Activated CD4-positive, alpha-beta T cell treated with anti-CD3 and anti-CD28 coated beads, Interleukin-2, amount 10 ng/mL, durations not matched to agents 24 days and 14 days (primary cell): ENCODE results near the gene TRABD2B. TPM values are rescaled to one million over a fixed set of nuclear protein-coding genes. Genes with fewer than 3 reads are reported as not detected.

Experiments used
- DNase-seq: peaks from one replicate; pipeline ENCODE4 v3.0.0; 2022
- H3K27ac Mint-ChIP-seq: one replicate; pipeline ENCODE4 v1.8.0; 2022; ENCODE audit warnings: mild to moderate bottlenecking, mixed read lengths
- H3K27me3 Mint-ChIP-seq: one replicate; pipeline ENCODE4 v1.8.0; 2022; ENCODE audit warnings: mixed read lengths
- H3K36me3 Mint-ChIP-seq: one replicate; pipeline ENCODE4 v1.8.0; 2022; ENCODE audit warnings: low read depth, mild to moderate bottlenecking, mixed read lengths
- H3K4me1 Mint-ChIP-seq: one replicate; pipeline ENCODE4 v1.8.0; 2021; ENCODE audit warnings: mixed read lengths
- H3K4me3 Mint-ChIP-seq: one replicate; pipeline ENCODE4 v1.8.0; 2022; ENCODE audit warnings: mild to moderate bottlenecking, moderate library complexity, mixed read lengths
- H3K9me3 Mint-ChIP-seq: one replicate; pipeline ENCODE4 v1.8.0; 2021; ENCODE audit warnings: mixed read lengths
- intact Hi-C: fragments of 100-400 bp; cut with micrococcal nuclease; formaldehyde crosslinking; loops from one replicate; pipeline ENCODE4 v1.15.1; 2023
- total RNA-seq: library from RNA; stranded (reverse); gene quantifications from 2 replicates; pipeline ENCODE4 v1.2.3, GENCODE V29; 2022

Gene TRABD2B
- total RNA-seq, 1 donor from 2014 or later: not detected

- Mint-ChIP-seq H3K36me3 (no peaks in the 10 kb centered on the region), H3K27ac (no peak overlapping the region), H3K9me3 (no peaks in the 10 kb centered on the region), H3K4me1 (no peaks in the 10 kb centered on the region), H3K4me3 (no peak overlapping the region), H3K27me3 (no peaks in the 10 kb centered on the region)
- DNase-seq: no peak
- intact Hi-C loops: no loop called here
Measured at GRCh38 chr1:48006264-48006663, 9.1 kb upstream of the TRABD2B start.

DNA sequence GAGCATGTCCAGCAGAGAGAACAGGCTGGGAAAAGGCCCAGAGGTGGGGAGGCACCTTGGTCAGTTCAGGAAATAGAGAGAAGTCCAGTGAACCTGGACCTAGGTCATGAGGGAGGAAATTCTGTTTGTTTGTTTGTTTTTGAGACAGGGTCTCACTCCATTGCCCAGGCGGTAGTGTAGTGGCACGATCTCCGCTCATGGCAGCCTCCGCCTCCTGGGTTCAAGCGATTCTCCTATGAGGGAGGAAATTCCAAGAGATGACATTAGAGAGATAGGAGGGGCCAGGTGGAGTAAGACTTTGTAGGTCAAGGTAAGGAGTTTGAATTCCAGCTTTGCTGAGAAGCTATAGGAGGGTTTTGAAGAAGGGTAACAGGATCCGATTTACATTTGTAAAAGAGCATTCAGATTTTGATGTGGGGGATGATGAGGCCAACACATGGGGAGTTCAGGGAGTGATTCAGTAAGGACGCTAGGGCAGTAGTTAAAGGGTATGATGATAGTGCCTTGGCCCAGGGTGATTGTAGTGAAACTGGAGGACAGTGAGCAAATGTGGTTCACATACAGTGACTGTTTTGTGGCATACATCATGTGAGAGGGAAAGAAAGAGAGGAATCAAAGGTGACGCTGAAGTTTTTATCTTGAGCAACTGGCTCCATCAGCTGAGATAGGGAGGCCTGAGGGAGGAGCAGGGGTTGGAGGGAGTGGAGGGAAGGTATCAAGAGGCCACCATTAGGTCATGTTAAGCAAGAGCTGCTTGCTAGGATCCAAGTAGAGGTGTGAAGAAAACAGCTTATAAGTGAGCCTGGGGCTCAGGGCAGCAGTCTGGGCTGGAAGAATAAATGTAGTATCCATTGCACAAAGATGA is 8.3 kb upstream of the TRABD2B start:
- Mint-ChIP-seq H3K4me3 (no peak overlapping the region), H3K36me3 (no peaks in the 10 kb centered on the region), H3K9me3 (no peaks in the 10 kb centered on the region), H3K27me3 (no peaks in the 10 kb centered on the region), H3K4me1 (no peaks in the 10 kb centered on the region), H3K27ac (no peak overlapping the region)
- no peak for DNase-seq
- intact Hi-C loops: no loop called here

DNA sequence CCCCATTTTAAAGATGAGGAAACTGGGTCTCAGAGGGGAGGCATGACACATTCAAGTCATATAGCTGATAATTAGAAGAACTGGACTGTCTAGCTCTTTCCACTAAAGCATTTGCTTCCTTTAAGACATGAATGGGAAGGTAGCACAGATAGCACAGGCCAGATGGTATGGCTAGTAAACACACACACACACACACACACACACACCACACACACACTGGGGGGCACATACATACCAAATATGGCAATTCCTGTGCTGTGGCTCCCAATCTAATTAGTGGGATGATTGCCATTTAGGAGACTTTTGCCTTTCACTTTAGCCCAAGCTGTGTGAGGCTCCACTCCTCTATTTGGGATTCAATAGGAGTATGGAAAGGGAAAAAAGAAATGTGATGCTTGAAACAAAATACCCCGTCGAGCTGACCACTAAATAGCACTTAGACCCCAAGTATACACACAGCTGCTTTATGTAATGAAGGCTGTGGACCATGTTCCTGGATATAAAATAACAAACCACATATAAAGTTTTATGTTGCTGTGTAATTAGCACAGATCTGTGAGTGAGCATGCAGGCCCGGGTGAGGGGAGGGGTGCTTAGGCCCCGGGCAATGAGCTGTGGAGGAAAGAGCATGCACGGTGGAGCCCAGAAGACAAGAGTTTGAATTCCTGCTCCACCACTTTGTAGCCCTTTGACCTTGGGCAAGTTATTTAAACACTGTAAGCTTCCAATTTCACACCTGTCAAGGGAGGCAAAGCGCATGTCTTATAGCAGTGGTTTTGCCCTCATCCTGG is 6.8 kb upstream of the TRABD2B start:
- peaks cover 5% of the 10 kb centered on the region for H3K27me3 Mint-ChIP-seq
- no peak overlapping the region for H3K4me3 Mint-ChIP-seq
- H3K36me3 Mint-ChIP-seq: no peaks in the 10 kb centered on the region
- no peaks in the 10 kb centered on the region for H3K4me1 Mint-ChIP-seq
- H3K9me3 Mint-ChIP-seq: no peaks in the 10 kb centered on the region
- DNase-seq: no peak
- H3K27ac Mint-ChIP-seq: no peak overlapping the region
- intact Hi-C loops: no loop called here

DNA sequence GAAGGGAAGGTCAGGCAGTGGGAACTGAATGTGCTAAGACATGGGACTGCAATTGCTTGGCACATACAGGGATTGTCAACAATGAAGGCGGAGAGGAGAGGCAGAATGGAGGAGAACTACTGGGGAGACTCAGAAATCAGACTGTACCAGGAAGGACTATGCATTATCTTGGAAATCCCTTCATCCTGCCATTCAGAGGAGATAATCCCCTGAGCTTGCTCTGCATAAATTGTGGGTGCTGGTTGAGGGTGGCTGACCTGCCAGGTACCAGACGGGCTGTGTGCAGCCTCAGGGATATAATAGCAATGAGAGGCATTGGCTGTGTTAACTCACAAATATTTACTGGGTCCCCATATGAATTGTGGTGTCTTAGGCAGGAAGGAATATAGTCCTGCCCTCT is 5.0 kb upstream of the TRABD2B start:
- Mint-ChIP-seq H3K27ac (no peak overlapping the region), H3K36me3 (no peaks in the 10 kb centered on the region), H3K27me3 (peaks cover 19% of the 10 kb centered on the region), H3K4me3 (no peak overlapping the region), H3K9me3 (no peaks in the 10 kb centered on the region), H3K4me1 (peaks cover 2% of the 10 kb centered on the region)
- intact Hi-C loops: no loop called here
- DNase-seq: no peak

GRCh38 chr1:48001696-48002095 is 4.5 kb upstream of the TRABD2B start:
- Mint-ChIP-seq H3K36me3 (no peaks in the 10 kb centered on the region), H3K27ac (no peak overlapping the region), H3K9me3 (no peaks in the 10 kb centered on the region), H3K4me3 (no peak overlapping the region), H3K4me1 (peaks cover 2% of the 10 kb centered on the region), H3K27me3 (peaks cover 19% of the 10 kb centered on the region)
- intact Hi-C loops: no loop called here
- no peak for DNase-seq

DNA sequence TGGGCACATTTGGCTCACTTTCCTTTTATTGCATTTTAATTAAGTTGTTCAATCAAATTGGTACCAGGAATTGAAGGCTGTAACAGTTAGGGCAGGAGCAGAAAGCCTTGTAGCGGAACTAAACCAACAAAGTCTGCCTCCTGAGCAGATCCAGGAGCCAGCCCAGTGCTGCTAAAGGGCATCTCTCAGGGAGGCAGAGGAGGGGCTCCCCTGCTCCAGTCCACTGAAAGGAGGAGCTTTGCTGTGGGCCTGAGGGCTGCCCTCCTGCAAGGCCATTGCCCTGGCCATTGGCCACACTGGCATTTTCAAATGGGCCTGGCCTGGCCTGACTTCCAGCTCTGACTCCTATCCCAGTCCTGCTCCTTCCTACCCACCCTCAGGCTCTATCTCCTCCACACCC is 3.7 kb upstream of the TRABD2B start:
- Mint-ChIP-seq H3K36me3 (no peaks in the 10 kb centered on the region), H3K9me3 (no peaks in the 10 kb centered on the region), H3K27me3 (peaks cover 24% of the 10 kb centered on the region), H3K27ac (no peak overlapping the region), H3K4me3 (no peak overlapping the region), H3K4me1 (peaks cover 2% of the 10 kb centered on the region)
- no peak for DNase-seq
- intact Hi-C loops: no loop called here

- H3K4me1 Mint-ChIP-seq: peaks cover 2% of the 10 kb centered on the region
- peaks cover 40% of the 10 kb centered on the region for H3K27me3 Mint-ChIP-seq
- DNase-seq: no peak
- H3K27ac Mint-ChIP-seq: no peak overlapping the region
- no peaks in the 10 kb centered on the region for H3K9me3 Mint-ChIP-seq
- intact Hi-C loops: no loop called here
- no peaks in the 10 kb centered on the region for H3K36me3 Mint-ChIP-seq
- no peak overlapping the region for H3K4me3 Mint-ChIP-seq
Measured at GRCh38 chr1:47999097-47999496, 1.9 kb upstream of the TRABD2B start.

DNA sequence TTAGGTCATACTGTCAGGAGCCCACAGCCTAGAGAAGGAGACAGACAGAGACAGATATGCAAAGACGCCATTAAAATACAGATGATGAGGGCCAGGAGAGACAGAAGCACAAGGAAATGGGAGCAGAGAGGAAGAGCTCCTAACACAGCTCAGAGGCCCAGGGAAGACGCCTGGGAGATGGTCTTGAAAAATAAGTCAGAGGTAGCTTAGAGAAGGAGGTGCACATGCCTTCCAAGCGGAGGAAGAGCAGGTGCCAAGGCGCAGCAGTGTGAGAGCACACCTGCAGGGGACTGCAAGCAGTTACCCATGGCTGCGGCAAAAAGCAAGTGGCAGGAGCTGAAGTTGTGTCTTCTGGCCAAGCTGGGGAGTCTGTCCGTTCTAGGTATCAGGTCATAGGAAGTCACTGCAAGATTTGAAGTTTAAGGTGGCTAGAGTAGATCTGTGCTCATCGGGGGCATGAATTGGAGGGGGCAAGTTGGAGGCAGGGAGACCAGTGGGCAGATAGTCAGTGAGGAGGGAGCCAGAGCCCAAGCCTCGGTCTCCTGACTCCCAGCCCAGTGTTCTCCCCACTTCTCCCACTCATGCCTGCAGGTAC is 1.3 kb upstream of the TRABD2B start:
- H3K4me1 Mint-ChIP-seq: peaks cover 2% of the 10 kb centered on the region
- no peaks in the 10 kb centered on the region for H3K36me3 Mint-ChIP-seq
- no peak overlapping the region for H3K4me3 Mint-ChIP-seq
- H3K9me3 Mint-ChIP-seq: no peaks in the 10 kb centered on the region
- no peak overlapping the region for H3K27ac Mint-ChIP-seq
- intact Hi-C loops: no loop called here
- DNase-seq: no peak
- peaks cover 41% of the 10 kb centered on the region for H3K27me3 Mint-ChIP-seq

DNA sequence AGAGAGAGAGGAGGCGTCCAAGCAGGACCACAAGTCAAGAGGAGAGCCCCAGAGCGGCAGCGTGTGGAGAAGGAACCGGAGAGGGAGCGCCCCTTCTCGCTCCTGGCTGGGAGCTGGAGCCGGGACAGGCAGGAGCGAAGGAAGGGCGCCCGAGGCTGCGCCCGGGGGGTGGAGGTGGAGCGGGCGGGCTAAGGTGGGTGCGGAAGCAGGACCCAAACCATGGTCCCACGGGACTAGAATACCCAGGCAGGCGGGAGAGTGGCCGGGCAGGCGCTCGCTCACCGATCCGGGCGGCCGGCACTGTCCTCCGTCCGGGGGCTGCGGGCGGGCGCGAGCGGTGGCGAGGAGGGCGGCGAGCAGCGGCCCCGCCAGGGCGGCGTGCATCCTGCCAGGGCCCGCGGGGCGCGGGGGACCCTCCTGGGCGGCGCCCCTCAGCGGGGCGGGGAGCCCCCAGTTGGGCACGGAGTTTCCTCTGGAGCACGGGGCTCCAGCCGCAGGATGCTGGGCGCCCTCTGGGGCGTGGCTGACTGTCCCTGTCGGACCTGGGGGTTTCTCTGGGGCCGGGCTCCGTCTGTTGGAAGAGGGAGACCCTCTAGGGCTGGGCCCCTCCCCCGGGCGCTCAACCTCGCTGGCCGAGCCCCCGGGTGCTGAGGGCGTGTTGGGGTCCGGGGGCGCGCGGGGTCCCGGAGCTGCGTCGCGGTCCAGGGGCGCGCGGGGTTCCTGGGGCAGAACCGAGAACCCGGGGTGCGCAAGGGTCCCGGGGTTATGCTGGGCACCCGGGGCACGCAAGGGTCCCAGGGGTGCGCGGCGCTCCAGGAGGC is 569 bp downstream of the TRABD2B start:
- peak overlapping the region; percentile 57 for H3K4me3 Mint-ChIP-seq
- no peak for DNase-seq
- H3K27me3 Mint-ChIP-seq: peaks cover 43% of the 10 kb centered on the region
- H3K4me1 Mint-ChIP-seq: peaks cover 2% of the 10 kb centered on the region
- no peak overlapping the region for H3K27ac Mint-ChIP-seq
- H3K36me3 Mint-ChIP-seq: no peaks in the 10 kb centered on the region
- no peaks in the 10 kb centered on the region for H3K9me3 Mint-ChIP-seq
- intact Hi-C loops: no loop called here

DNA sequence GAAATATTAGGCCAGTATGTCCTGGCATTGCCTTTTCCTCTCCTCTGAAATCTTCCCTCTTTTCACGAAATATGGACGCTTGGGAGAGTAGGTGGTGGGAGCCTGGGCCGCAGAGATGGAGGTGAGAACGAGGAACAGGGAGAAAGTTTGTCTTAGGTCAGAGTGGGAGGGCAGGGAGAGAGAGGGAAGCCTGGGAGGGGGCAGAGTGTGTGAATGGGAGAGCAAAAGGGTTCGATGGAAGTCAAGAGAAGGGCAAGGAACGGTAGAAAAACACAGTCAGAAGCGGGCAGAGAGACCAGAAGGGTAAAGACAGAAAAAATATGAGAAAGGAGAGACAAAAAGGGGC is 1.2 kb downstream of the TRABD2B start:
- Mint-ChIP-seq H3K9me3 (no peaks in the 10 kb centered on the region), H3K27me3 (peaks cover 47% of the 10 kb centered on the region), H3K4me1 (peaks cover 2% of the 10 kb centered on the region), H3K27ac (no peak overlapping the region), H3K36me3 (no peaks in the 10 kb centered on the region), H3K4me3 (peak overlapping the region; percentile 57)
- DNase-seq: no peak
- intact Hi-C loops: no loop called here

- Mint-ChIP-seq H3K4me1 (peaks cover 2% of the 10 kb centered on the region), H3K27ac (no peak overlapping the region), H3K9me3 (no peaks in the 10 kb centered on the region), H3K27me3 (peaks cover 50% of the 10 kb centered on the region), H3K36me3 (no peaks in the 10 kb centered on the region), H3K4me3 (peak overlapping the region; percentile 57)
- intact Hi-C loops: no loop called here
- DNase-seq: no peak
Measured at GRCh38 chr1:47995306-47996050, 1.7 kb downstream of the TRABD2B start.

DNA sequence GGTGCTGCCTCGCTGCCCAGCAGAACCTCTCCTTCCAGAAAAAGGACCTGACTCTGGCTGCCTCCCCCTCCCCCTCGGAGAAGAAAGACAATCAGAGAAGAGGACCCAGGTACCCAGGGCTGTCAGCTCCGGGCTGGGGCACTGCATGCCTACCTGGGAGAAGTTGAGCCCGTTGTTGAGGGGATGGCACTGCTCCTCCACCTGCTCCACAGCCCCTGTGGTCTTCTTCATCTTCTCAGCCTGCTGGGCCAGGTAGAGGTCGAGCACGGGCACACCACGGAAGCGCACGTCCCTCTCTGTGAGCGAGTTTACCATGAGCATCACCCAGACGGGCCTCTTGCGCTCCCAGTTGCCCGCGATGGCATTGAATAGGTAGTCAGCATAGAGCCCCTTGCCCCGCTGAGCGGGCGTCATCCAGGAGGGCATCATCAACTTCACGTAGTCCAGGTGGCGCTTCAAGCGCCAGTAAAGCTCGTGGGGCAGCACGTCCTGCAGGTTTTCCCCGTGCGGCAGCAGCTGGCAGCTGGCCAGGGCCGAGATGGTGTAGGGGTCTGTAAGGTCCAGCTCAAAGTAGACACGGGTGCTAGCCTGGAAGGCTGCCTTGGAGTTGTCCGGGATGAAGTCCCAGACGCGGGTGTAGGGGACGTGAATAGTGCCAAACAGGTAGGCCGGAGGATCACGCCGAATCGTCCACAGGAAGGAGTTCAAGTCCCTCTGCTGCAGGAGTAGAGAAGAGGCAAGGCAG is 3.1 kb downstream of the TRABD2B start:
- Mint-ChIP-seq H3K27ac (no peak overlapping the region), H3K4me1 (peaks cover 2% of the 10 kb centered on the region), H3K4me3 (no peak overlapping the region), H3K36me3 (no peaks in the 10 kb centered on the region), H3K27me3 (peaks cover 46% of the 10 kb centered on the region), H3K9me3 (no peaks in the 10 kb centered on the region)
- no peak for DNase-seq
- intact Hi-C loops: no loop called here

- Mint-ChIP-seq H3K9me3 (no peaks in the 10 kb centered on the region), H3K27me3 (peaks cover 41% of the 10 kb centered on the region), H3K4me3 (no peak overlapping the region), H3K4me1 (peaks cover 2% of the 10 kb centered on the region), H3K27ac (no peak overlapping the region), H3K36me3 (no peaks in the 10 kb centered on the region)
- DNase-seq: no peak
- intact Hi-C loops: no loop called here
Measured at GRCh38 chr1:47993416-47993740, 3.8 kb downstream of the TRABD2B start.
